ENCODE results near the gene MGLL. TPM values are rescaled to one million over a fixed set of nuclear protein-coding genes. Genes with fewer than 3 reads are reported as not detected.

MGLL gene
- total RNA-seq, 1 experiment from 2014 or later = 6.8 TPM

GRCh38 chr3:127749361-127749760 is 73.0 kb downstream of the MGLL start (continued):
- TF ChIP-seq, protein P1, sequence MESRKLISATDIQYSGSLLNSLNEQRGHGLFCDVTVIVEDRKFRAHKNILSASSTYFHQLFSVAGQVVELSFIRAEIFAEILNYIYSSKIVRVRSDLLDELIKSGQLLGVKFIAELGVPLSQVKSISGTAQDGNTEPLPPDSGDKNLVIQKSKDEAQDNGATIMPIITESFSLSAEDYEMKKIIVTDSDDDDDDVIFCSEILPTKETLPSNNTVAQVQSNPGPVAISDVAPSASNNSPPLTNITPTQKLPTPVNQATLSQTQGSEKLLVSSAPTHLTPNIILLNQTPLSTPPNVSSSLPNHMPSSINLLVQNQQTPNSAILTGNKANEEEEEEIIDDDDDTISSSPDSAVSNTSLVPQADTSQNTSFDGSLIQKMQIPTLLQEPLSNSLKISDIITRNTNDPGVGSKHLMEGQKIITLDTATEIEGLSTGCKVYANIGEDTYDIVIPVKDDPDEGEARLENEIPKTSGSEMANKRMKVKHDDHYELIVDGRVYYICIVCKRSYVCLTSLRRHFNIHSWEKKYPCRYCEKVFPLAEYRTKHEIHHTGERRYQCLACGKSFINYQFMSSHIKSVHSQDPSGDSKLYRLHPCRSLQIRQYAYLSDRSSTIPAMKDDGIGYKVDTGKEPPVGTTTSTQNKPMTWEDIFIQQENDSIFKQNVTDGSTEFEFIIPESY (IDR thresholded peaks at IDR 0.05; ENCODE audit: extremely low read depth, insufficient replicate concordance, low read length) = no peak
- TF ChIP-seq, protein P2, sequence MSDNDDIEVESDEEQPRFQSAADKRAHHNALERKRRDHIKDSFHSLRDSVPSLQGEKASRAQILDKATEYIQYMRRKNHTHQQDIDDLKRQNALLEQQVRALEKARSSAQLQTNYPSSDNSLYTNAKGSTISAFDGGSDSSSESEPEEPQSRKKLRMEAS (IDR thresholded peaks at IDR 0.05) = no peak; the same call in 1 of the 2 replicates
- TF ChIP-seq RAD21 (IDR thresholded peaks at IDR 0.05; ENCODE audit: low read depth) = no peak
- TF ChIP-seq CBX3 (IDR thresholded peaks at IDR 0.05; ENCODE audit: low read depth) = no peak
- no peak for TF ChIP-seq ATF3 (IDR thresholded peaks at IDR 0.05)
- TF ChIP-seq SP1 (IDR thresholded peaks at IDR 0.05; ENCODE audit: low read depth) = no peak

- BruUV-seq (replicated peaks) = no TSS peak
- Histone ChIP-seq H3K9ac (ENCODE audit: low read length) (no peak overlapping the region), H2AFZ (ENCODE audit: low read depth, low read length, poor library complexity, severe bottlenecking) (no peak overlapping the region), H3K27me3 (ENCODE audit: insufficient read depth, low read length) (no peaks in the 10 kb centered on the region), H3K4me2 (ENCODE audit: low read length) (no peak overlapping the region), H4K20me1 (ENCODE audit: insufficient read depth) (no peaks in the 10 kb centered on the region), H3K79me2 (ENCODE audit: insufficient read depth, low read length) (no peaks in the 10 kb centered on the region), H3K4me3 (replicated peaks in 1 of 2; ENCODE audit: low read depth in 1 of 2, low read length in 2 of 2) (no peak overlapping the region), H3K9me3 (ENCODE audit: control insufficient read depth in 1 of 2, insufficient read depth in 1 of 2, low read depth in 1 of 2, low read length in 2 of 2) (no peaks in the 10 kb centered on the region), H3K36me3 (ENCODE audit: control insufficient read depth in 1 of 2, insufficient read depth in 2 of 2, low read length in 2 of 2) (no peaks in the 10 kb centered on the region), H3K9me2 (ENCODE audit: insufficient read depth) (no peaks in the 10 kb centered on the region), H3K27ac (ENCODE audit: low read depth, low read length) (no peak overlapping the region), H3K4me1 (ENCODE audit: control insufficient read depth in 1 of 2, insufficient read depth in 2 of 2, low read length in 2 of 2) (peaks cover 16 to 49% of the 10 kb centered on the region in 2 experiments)
- ATAC-seq (no peak), DNase-seq (ENCODE audit: low read depth, low spot score) (no peak)
- TF ChIP-seq, protein P1 (IDR thresholded peaks at IDR 0.05; ENCODE audit: extremely low read depth, insufficient replicate concordance, low read length) = no peak
- no peak for TF ChIP-seq REST (IDR thresholded peaks at IDR 0.05; ENCODE audit: low read depth)
- TF ChIP-seq YY1 (IDR thresholded peaks at IDR 0.05; ENCODE audit: extremely low read depth, insufficient replicate concordance, low read depth, low read length) = no peak
- TF ChIP-seq POLR2AphosphoS5 (IDR thresholded peaks at IDR 0.05; ENCODE audit: low read depth, low read length) = no peak
- no peak for TF ChIP-seq ATF3 (IDR thresholded peaks at IDR 0.05)
- TF ChIP-seq CBX3 (IDR thresholded peaks at IDR 0.05; ENCODE audit: low read depth) = no peak
- no peak for TF ChIP-seq ELF1 (IDR thresholded peaks at IDR 0.05; ENCODE audit: borderline replicate concordance, low read depth)
- TF ChIP-seq TCF7L2 (IDR thresholded peaks at IDR 0.05; ENCODE audit: borderline replicate concordance, extremely low read depth, insufficient read depth, insufficient read length) = no peak
- TF ChIP-seq SP1 (IDR thresholded peaks at IDR 0.05; ENCODE audit: low read depth) = no peak
- RAD21 ChIA-PET (ENCODE audit: low non-redundant PET in 1 of 2, low total read pairs in 2 of 2, uncharacterized antibody in 2 of 2, unreplicated experiment in 2 of 2) = interaction anchor here in 1 of 2 experiments (0.7 kb wide), 1 partner anchor 55 kb away, joined by 3 read pairs; no protein-coding TSS in a partner anchor
- POLR2A ChIA-PET = no interaction called here
- intact Hi-C loops (cut with micrococcal nuclease) = no loop called here
- CTCF ChIA-PET = no interaction called here
Observed at GRCh38 chr3:127748754-127749327, 73.5 kb downstream of the MGLL start.
